ENCODE data around the gene NEK4.
"Not testable (repeated sequence)": the region's sequence is repeated elsewhere in the genome, so short reads cannot be mapped to it uniquely, and the experiment has no call there.

NEK4 gene

GRCh38 chr3:52696830-52697631 lies 73.7 kb downstream of the NEK4 start:
- no peak for DNase-seq (ENCODE audit: low read depth)

- DNase-seq (ENCODE audit: low read depth), result no peak
Measured at GRCh38 chr3:52695798-52696671, 74.7 kb downstream of the NEK4 start.

GRCh38 chr3:52694528-52695189 lies 76.1 kb downstream of the NEK4 start:
- DNase-seq (ENCODE audit: low read depth), result no peak

GRCh38 chr3:52693071-52693470 lies 77.7 kb downstream of the NEK4 start:
- DNase-seq (ENCODE audit: low read depth), result no peak

DNA sequence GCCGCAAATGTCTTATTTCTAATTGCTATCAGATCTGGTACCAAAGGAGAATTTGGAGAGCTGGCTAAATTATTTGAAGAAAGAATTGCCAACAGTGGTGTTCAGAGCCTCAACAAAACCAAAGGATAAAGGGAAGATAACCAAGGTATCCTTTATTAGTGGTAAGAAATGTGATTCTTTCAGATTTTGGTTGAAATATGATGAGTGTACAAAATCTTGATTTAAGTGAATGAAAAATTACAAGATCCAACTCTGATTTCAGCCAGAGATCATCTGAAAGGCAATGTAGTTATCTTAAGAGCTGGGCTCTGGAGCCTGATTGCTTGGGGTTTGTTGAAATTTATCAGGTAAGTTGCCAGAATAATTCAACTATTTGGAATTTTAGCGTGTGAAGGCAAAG lies 80.2 kb downstream of the NEK4 start:
- no peak for DNase-seq (ENCODE audit: low read depth)

GRCh38 chr3:52689151-52689550 lies 81.6 kb downstream of the NEK4 start:
- DNase-seq (ENCODE audit: low read depth), result no peak

GRCh38 chr3:52688266-52688665 lies 82.5 kb downstream of the NEK4 start:
- DNase-seq (ENCODE audit: low read depth), result no peak

- peak; percentile 71 for DNase-seq (ENCODE audit: low read depth)
Measured at GRCh38 chr3:52685709-52686691, 84.7 kb downstream of the NEK4 start, which contains the start of the genes GNL3 and PBRM1. Gene GNL3 (plus strand): TSS chr3:52686032. CDS start chr3:52686093, 61 bp downstream. Gene PBRM1 (minus strand): TSS chr3:52685913.

- no peak for DNase-seq (ENCODE audit: low read depth)
Measured at GRCh38 chr3:52685285-52685708, 85.4 kb downstream of the NEK4 start.

GRCh38 chr3:52684184-52684583 lies 86.6 kb downstream of the NEK4 start:
- DNase-seq (ENCODE audit: low read depth), result no peak

- no peak for DNase-seq (ENCODE audit: low read depth)
Measured at GRCh38 chr3:52683611-52684010, 87.1 kb downstream of the NEK4 start.

DNA sequence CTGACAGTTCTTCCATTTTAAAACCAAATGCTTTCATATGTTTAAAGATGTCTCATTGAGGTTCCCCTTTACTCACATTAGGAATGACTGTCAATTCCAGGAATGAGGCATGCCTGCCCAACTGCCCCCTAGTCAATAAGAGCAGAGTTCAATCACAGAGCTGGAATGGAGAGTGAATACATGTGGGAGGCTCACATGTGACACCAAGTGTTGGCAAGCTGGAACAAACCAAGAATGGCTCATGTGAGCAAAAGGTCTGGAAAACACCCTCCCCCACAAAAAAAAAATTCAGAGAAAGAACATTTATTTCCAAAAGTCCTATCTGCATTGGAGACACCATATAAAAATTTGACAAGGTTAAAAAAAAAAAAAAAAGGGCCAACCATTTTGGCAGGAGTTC lies 88.7 kb downstream of the NEK4 start:
- peak; percentile 51 for DNase-seq (ENCODE audit: low read depth)

DNA sequence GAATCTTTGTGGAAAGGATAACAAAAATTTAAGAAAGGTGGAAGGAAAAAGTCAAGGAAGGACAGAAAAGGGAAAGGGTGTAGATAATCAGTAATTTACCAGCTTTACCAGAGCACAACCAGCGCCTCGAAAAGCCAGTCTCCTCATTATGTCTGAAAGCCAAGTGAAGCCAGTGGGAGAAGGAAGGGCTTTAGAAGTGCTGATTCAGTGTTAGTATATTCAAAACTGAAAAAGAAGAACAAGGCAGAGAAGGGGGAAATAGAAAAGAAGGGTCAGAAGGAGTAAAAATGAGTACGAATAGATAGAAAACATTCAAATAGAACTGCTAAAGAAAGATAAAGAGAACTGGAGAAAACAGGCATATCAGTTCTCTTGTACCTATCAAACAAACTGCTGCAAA lies 89.1 kb downstream of the NEK4 start:
- no peak for DNase-seq (ENCODE audit: low read depth)

GRCh38 chr3:52679811-52680210 lies 90.9 kb downstream of the NEK4 start:
- DNase-seq (ENCODE audit: low read depth), result no peak

DNA sequence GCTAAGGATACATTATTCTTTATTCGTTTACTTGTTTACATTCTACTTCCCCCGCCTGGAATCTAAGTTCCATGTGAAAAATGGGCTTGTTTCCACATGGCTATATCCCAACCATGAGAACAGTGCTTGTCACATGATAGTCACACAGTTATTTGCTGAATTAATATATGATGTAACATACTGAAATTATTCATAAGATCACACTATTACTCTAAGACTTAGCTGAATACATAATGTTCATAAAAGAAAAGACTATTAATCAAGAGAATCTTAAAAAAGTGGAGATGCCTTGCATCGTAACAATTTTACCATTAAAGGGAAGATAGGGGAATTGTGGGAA lies 91.6 kb downstream of the NEK4 start:
- no peak for DNase-seq (ENCODE audit: low read depth)

DNA sequence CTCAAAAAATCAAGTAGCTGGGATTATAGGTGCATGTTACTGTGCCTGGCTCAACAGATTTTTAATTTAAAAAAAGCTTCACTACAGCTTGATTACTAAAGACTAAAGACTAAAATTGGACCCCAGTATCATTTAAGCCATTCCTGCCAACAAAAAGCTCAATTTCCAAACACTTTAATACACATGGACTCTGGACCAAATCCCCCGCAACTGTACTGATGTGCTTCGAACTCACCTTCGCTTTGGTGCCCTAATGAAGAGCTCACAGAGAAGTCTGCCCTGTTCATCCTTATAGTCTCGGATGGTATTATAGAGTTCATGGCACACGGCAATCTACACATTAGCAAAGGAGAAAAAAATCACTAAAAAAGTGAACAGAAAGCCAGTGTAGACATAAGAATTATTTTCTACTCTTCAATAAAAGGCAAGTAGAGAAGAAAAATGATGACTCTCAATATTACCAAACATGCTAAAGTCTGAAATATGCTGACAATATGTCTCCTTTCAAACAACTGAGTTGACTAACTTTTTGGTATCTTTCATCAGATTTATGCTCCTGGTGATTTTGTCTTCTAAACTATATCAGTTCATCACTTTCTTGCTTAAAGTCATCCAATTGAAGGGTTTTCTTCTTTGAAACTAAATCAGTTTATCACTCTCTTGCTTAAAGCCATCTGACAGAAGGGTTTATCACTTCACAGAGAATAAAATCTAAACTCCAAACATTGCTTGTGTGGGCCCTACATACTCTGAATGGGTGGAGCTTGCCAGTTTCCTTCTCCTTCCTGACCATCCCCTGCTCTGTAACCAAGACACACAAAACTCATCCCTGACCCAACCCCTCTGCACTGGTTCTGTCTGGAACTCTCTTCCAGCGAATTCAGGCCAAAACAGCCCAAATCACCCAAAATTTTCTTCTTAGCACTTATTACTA lies 92.2 kb downstream of the NEK4 start:
- no peak for DNase-seq (ENCODE audit: low read depth)

- not testable (repeated sequence) for DNase-seq (ENCODE audit: low read depth)
Measured at GRCh38 chr3:52676201-52676600, 94.5 kb downstream of the NEK4 start.

DNA sequence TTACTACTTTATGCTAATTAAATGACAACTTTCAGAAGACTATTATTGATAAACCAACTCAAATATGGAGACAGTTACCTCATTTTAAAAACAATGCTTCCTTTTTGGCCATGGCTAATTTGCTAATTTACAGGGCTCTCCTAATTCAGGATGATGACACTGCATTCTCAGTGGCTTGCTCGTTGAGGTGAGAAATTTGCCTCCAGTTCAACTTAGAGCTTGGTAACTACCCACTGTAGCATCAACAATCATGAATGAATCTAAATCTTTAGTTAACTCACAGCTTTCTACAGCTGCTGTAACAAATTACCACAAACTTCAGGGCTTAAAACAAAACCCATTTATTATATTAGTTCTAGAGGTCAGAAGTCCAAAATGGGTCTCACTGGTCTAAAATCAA lies 99.1 kb downstream of the NEK4 start:
- DNase-seq (ENCODE audit: low read depth), result no peak

GRCh38 chr3:52670621-52671521 lies 99.9 kb downstream of the NEK4 start:
- DNase-seq (ENCODE audit: low read depth), result peak; percentile 100

Data from GM04503 (cell line).